ENCODE measurements around the gene STK4. TPM values are rescaled to one million over a fixed set of nuclear protein-coding genes. Genes with fewer than 3 reads are reported as not detected.

Gene STK4
- total and polyA plus RNA-seq, 2 of the 8 experiments (the other 6 are each of a cell fraction or from before 2014, with no cell fraction given), result 12.0 to 34.3 TPM

DNA sequence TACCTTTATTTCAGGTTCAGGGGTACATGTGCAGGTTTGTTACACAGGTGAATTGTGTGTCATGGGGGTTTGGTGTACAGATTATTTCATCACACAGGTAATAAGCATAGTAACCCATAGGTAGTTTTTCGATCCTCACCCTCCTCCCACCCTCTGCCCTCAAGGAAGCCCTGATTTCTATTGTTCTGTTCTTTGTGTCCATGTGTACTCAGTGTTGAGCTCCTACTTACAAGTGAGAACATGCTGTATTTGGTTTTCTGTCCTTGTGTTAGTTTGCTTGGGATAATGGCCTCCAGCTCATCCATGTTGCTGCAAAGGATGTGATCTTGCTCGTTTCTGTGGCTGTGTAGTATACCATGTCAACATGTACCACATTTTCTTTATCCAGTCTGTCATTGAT, 66.0 kb downstream of the STK4 start:
- Histone ChIP-seq H3K4me3 (ENCODE audit: extremely low read depth in 1 of 4, insufficient read depth in 2 of 4, low read depth in 3 of 4, low read length in 4 of 4) (no peak overlapping the region), H4K8ac (ENCODE audit: extremely low read depth, insufficient read depth, low read length) (no peak overlapping the region), H4K5ac (ENCODE audit: insufficient read length, low read depth, low read length) (no peak overlapping the region), H4K20me1 (replicated peaks in 1 of 2; ENCODE audit: control insufficient read depth in 1 of 2, insufficient read depth in 2 of 2, low read length in 2 of 2) (no peaks in the 10 kb centered on the region), H3K4me2 (ENCODE audit: insufficient read depth in 1 of 2, low read depth in 2 of 2, low read length in 2 of 2) (no peak overlapping the region), H3K56ac (replicated peaks; ENCODE audit: insufficient read length, low read depth, low read length) (no peak overlapping the region), H3K4ac (replicated peaks; ENCODE audit: insufficient read length, low read depth, low read length) (no peak overlapping the region), H3K14ac (ENCODE audit: insufficient read length) (no peak overlapping the region), H3K18ac (ENCODE audit: extremely low read depth, low read length) (no peak overlapping the region), H3K23me2 (ENCODE audit: low read depth, low read length) (no peaks in the 10 kb centered on the region), H3K9ac (replicated peaks in 1 of 4; ENCODE audit: extremely low read depth in 1 of 4, low read depth in 3 of 4, low read length in 3 of 4) (no peak overlapping the region), H3K23ac (ENCODE audit: insufficient read length) (no peak overlapping the region), H2AK5ac (ENCODE audit: low read depth, low read length) (no peak overlapping the region), H3K27me3 (replicated peaks in 1 of 4; ENCODE audit: control insufficient read depth in 3 of 4, extremely low read depth in 1 of 4, insufficient read depth in 3 of 4, low read length in 3 of 4) (no peaks in the 10 kb centered on the region), H2BK15ac (ENCODE audit: low read length) (no peak overlapping the region), H3K4me1 (replicated peaks in 1 of 4; ENCODE audit: control insufficient read depth in 3 of 4, insufficient read depth in 4 of 4, low read length in 3 of 4) (peaks cover 0 to 4% (median 0%) of the 10 kb centered on the region in 4 experiments; a peak in 2 of 7 replicates), H3K36me3 (ENCODE audit: control insufficient read depth in 2 of 4, insufficient read depth in 4 of 4, low read length in 3 of 4) (no peaks in the 10 kb centered on the region; a peak in 1 of 8 replicates), H3K9me3 (ENCODE audit: insufficient read depth in 2 of 2, low read depth in 1 of 2, low read length in 1 of 2) (no peaks in the 10 kb centered on the region), H2BK20ac (ENCODE audit: low read length) (no peak overlapping the region), H2BK5ac (ENCODE audit: low read depth, low read length) (no peak overlapping the region), H2AFZ (ENCODE audit: low read length) (no peak overlapping the region), H3K79me1 (ENCODE audit: low read depth, low read length) (no peaks in the 10 kb centered on the region), H2BK120ac (replicated peaks; ENCODE audit: low read depth, low read length) (no peak overlapping the region), H4K91ac (replicated peaks; ENCODE audit: insufficient read length, low read length) (no peak overlapping the region), H2BK12ac (ENCODE audit: low read depth, low read length) (no peak overlapping the region), H3K27ac (ENCODE audit: low read depth, low read length) (no peak overlapping the region), H3K79me2 (ENCODE audit: control insufficient read depth in 1 of 2, insufficient read depth in 2 of 2, low read length in 2 of 2) (peaks cover 0 to 2% of the 10 kb centered on the region in 2 experiments; a peak in 1 of 4 replicates)
- POLR2A ChIA-PET (ENCODE audit: partially characterized antibody), result no interaction called here
- CTCF ChIA-PET (ENCODE audit: partially characterized antibody), result interaction anchor here (0.9 kb wide), 1 partner anchor 12 kb away, joined by 4 read pairs; no protein-coding TSS in a partner anchor
- DNase-seq (ENCODE audit: low read depth in 1 of 2, low spot score in 2 of 2) (no peak), FAIRE-seq (no peak)
- WGBS, 2 experiments (ENCODE audit: extremely low coverage in 1 of 2, insufficient coverage in 1 of 2, insufficient read length in 1 of 2, insufficient replicate concordance in 2 of 2, low coverage in 1 of 2, low lambda C conversion rate in 2 of 2, missing lambda C conversion rate in 1 of 2), result 90% methylated on average over 2 of the region's 2 CpGs; no CpG with 5 or more reads in 1 of the 2 experiments
- TF ChIP-seq SUZ12 (IDR thresholded peaks at IDR 0.05; ENCODE audit: low read length) (no peak), POLR2AphosphoS5 (IDR thresholded peaks at IDR 0.05; ENCODE audit: low read depth, low read length) (no peak), TCF12 (IDR thresholded peaks at IDR 0.05; ENCODE audit: low read depth, low read length) (no peak), ASH2L (IDR thresholded peaks at IDR 0.05; ENCODE audit: low read length) (no peak), MAFK (IDR thresholded peaks at IDR 0.05; ENCODE audit: low read depth, low read length) (no peak), SRF (IDR thresholded peaks at IDR 0.05; ENCODE audit: low read depth, low read length) (no peak), FOSL1 (IDR thresholded peaks at IDR 0.05; ENCODE audit: insufficient read depth, low read depth, low read length) (no peak), CHD1 (IDR thresholded peaks at IDR 0.05; ENCODE audit: low read depth, low read length) (no peak), SIX5 (IDR thresholded peaks at IDR 0.05; ENCODE audit: low read depth, low read length) (no peak), SIN3A (conservative IDR thresholded peaks at IDR 0.05 in 1 of 2, IDR thresholded peaks at IDR 0.05 in 1 of 2; ENCODE audit: low read depth in 1 of 2, low read length in 2 of 2) (no peak), SIRT6 (IDR thresholded peaks at IDR 0.05; ENCODE audit: low read length) (no peak), JUN (IDR thresholded peaks at IDR 0.05; ENCODE audit: low read depth, low read length) (no peak), RNF2 (IDR thresholded peaks at IDR 0.05; ENCODE audit: borderline replicate concordance, low read depth, low read length, missing control alignments, poor library complexity, severe bottlenecking) (no peak), CHD2 (IDR thresholded peaks at IDR 0.05; ENCODE audit: low read length) (no peak), EZH2 (IDR thresholded peaks at IDR 0.05; ENCODE audit: low read depth, low read length, severe bottlenecking) (no peak)

Data from H1 (cell line).